NCI-H82 (cell line): Measurements from ENCODE around the gene TTLL11.

Experiments used
- DNase-seq: peaks from one replicate; lab custom pipeline; 2025; lab: John Stamatoyannopoulos, UW

The TTLL11 gene

GRCh38 chr9:121974421-121974820 is 118.7 kb downstream of the TTLL11 start:
- DNase-seq, result no peak

GRCh38 chr9:121972501-121972981 is 120.6 kb downstream of the TTLL11 start:
- DNase-seq, result no peak

GRCh38 chr9:121968056-121968455 is 125.1 kb downstream of the TTLL11 start:
- no peak for DNase-seq

GRCh38 chr9:121966706-121967105 is 126.4 kb downstream of the TTLL11 start:
- DNase-seq, result no peak

- DNase-seq, result no peak
Observed at GRCh38 chr9:121963528-121963995, 129.5 kb downstream of the TTLL11 start.

GRCh38 chr9:121962421-121962820 is 130.7 kb downstream of the TTLL11 start:
- DNase-seq, result no peak

- no peak for DNase-seq
Observed at GRCh38 chr9:121960665-121961064, 132.4 kb downstream of the TTLL11 start.

GRCh38 chr9:121958530-121958929 is 134.6 kb downstream of the TTLL11 start:
- no peak for DNase-seq

GRCh38 chr9:121956808-121957207 is 136.3 kb downstream of the TTLL11 start:
- DNase-seq, result no peak

- no peak for DNase-seq
Observed at GRCh38 chr9:121955649-121956048, 137.5 kb downstream of the TTLL11 start.

- DNase-seq, result no peak
Observed at GRCh38 chr9:121954477-121955140, 138.5 kb downstream of the TTLL11 start.

- DNase-seq, result no peak
Observed at GRCh38 chr9:121952611-121953010, 140.5 kb downstream of the TTLL11 start.

GRCh38 chr9:121950866-121951265 is 142.2 kb downstream of the TTLL11 start:
- DNase-seq, result no peak

- no peak for DNase-seq
Observed at GRCh38 chr9:121950441-121950840, 142.7 kb downstream of the TTLL11 start.

GRCh38 chr9:121949766-121950165 is 143.3 kb downstream of the TTLL11 start:
- no peak for DNase-seq

GRCh38 chr9:121949364-121949763 is 143.7 kb downstream of the TTLL11 start:
- no peak for DNase-seq

- DNase-seq, result no peak
Observed at GRCh38 chr9:121947775-121948174, 145.3 kb downstream of the TTLL11 start.

- no peak for DNase-seq
Observed at GRCh38 chr9:121946465-121946864, 146.6 kb downstream of the TTLL11 start.

GRCh38 chr9:121945849-121946248 is 147.3 kb downstream of the TTLL11 start:
- no peak for DNase-seq

- DNase-seq, result peak; percentile 49
Observed at GRCh38 chr9:121945281-121945680, 147.8 kb downstream of the TTLL11 start.

- peak; percentile 49 for DNase-seq
Observed at GRCh38 chr9:121944711-121945191, 148.4 kb downstream of the TTLL11 start.

- no peak for DNase-seq
Observed at GRCh38 chr9:121943463-121943862, 149.6 kb downstream of the TTLL11 start.

GRCh38 chr9:121942866-121943382 is 150.2 kb downstream of the TTLL11 start:
- no peak for DNase-seq

GRCh38 chr9:121942313-121942712 is 150.8 kb downstream of the TTLL11 start:
- no peak for DNase-seq
